CD4-positive, alpha-beta T cell treated with Interferon gamma for 1 hour (primary cell): ENCODE results near the gene PADI1.

Source experiments
- DNase-seq: peaks from one replicate; pipeline ENCODE4 v3.0.0-alpha.2; 2020

The PADI1 gene

DNA sequence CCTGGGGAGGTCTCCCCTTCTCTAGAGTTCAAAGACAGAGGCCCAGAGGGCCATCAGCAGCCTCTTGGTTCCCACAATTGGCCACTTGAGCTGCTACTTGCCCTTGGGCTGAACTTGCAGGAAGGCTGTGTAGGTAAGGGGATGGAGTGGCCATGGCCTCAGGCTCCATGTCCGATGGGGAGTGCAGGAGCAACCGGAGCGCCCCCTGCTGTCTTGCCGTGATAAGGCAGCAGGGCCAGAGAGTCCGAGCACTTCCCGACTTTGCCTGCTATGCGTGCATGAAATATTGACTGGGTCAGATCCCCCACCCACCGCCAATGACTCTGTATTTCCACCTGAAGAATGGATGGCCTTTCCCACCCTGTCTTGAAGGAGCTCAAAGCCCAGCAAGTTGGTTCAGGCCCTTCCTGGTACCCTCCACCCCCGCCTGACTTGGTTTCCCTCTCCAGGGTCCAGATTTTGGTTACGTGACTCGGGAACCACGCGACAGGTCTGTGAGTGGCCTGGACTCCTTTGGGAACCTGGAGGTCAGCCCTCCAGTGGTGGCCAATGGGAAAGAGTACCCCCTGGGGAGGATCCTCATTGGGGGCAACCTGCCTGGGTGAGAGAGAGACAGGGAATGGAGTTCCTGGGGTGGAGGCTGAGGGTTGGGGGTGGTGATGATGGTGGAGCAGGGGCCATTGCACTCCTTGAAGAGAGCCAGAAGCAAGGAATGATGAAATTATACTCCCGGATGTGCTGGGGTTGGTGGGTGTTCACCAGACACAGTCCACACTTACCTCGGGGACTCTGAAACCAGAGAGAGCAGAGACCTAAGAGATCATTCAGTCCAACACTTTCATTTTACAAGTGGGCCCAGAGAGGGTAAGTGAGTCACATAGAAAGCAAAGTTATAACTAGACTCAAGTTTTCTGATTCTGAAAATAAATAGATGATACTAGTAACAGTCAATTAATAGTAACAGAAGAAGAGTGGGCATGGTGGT, 69.5 kb downstream of the PADI1 start:
- no peak for DNase-seq

DNA sequence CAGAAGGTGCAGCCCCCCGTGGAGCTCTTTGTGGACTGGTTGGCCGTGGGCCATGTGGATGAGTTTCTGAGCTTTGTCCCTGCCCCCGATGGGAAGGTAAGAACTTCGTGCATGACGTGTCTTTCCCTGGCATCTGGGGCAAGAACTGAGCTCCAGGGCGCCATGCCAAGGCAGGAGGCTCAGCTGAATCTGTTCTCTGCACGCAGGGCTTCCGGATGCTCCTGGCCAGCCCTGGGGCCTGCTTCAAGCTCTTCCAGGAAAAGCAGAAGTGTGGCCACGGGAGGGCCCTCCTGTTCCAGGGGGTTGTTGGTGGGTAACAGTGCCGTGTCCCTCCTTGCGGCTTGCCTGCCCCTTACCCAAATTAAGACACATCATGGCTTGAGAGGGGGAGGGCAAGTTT, 71.6 kb downstream of the PADI1 start:
- peak; percentile 14 for DNase-seq

- DNase-seq: no peak
Observed at GRCh38 chr1:17277511-17278159, 72.7 kb downstream of the PADI1 start.

- DNase-seq: no peak
Observed at GRCh38 chr1:17278996-17279830, 74.3 kb downstream of the PADI1 start.

DNA sequence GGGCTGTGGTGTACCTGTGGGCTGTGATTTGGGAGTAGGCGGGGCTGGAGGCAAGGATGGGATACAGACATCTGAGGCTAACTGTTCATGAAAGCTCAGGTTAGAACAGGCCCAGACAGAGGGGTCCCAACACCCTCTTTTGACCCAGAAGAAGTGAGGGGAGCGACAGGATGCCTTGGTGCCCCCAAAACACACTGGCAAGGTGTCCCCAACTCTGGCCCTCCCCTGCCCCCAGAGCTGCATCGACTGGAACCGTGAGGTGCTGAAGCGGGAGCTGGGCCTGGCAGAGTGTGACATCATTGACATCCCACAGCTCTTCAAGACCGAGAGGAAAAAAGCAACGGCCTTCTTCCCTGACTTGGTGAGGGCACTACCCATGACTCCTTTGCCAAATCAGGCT, 75.5 kb downstream of the PADI1 start:
- no peak for DNase-seq

- no peak for DNase-seq
Observed at GRCh38 chr1:17280894-17281293, 76.0 kb downstream of the PADI1 start.

- DNase-seq: peak; percentile 37
Observed at GRCh38 chr1:17281775-17282181, 76.8 kb downstream of the PADI1 start.

DNA sequence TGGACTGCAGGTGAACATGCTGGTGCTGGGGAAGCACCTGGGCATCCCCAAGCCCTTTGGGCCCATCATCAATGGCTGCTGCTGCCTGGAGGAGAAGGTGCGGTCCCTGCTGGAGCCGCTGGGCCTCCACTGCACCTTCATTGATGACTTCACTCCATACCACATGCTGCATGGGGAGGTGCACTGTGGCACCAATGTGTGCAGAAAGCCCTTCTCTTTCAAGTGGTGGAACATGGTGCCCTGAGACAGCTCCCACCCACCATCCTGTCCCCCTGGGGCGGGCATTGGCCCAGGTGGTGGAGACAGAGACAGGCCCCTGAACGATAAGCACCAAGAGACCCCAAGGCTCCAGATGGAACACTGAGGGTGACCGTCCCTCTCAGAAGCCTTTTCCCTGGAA, 77.9 kb downstream of the PADI1 start:
- DNase-seq: no peak

GRCh38 chr1:17286646-17287045, 81.7 kb downstream of the PADI1 start:
- no peak for DNase-seq

DNA sequence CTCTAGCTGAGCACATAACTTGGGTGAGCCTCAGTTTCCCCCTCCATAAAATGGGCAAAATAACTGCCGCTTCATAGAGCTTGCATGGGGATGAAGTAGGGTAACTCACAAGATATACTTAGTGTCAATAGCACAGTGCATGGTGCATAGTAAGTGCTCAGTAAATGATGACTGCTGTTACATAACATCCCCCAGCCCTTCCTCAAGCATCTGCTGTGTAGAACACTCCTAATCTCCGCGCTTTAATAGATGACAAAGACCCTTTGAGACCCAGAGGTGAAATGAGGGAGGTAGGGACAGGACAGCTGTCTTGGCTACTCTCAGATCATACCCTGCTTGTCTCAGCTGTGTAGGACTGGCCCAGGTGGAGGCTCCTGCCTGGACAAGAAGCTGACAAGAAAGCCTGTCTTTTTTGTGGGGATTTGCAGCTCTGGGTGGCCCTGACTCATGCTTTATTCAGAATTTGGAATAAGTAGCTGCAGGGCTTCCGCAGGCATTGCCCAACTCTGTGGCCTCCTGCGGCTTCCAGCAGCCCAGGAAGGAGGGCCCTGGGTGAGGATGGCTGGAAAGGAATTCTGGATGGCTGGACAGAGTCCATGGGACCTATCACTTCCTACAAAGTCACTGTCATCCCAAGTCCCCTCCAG, 82.3 kb downstream of the PADI1 start:
- DNase-seq: no peak

DNA sequence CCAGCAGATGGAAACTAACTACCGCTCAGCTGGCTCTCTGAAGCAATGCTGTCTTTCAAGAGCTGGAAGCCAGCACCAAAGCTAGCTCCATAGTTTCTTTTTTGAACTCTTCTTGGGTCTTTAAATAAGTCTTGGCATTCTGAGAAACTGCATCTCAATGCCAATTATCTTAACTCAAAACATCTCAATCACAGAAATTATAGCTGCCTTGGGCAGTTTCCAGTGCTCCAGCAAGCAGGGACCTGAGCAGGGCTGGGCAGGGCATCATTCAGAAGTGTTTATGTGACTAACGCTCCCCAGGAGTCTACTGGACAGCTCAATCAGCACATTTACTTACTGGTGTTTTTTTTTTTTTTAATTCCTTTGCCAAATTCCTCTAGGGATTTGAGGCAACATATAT, 84.8 kb downstream of the PADI1 start:
- no peak for DNase-seq

DNA sequence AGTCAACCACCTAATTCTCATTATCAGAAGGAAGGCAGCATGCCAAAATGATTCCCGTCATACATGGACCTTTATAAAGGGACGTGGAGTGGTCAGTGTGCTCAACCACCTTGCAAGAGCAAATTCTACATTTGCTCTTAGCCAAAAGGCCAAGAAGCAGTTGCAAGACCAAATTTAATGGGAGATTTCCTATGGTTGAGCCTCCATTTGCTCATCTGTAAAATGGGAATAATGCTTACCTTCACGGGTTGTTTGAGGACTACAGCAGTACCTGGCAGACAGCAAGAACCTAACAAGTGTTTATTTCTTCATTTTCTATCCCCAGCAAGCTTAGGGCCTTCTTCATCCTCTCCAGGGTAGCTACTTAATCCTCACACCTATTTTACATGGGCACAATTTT, 85.6 kb downstream of the PADI1 start:
- DNase-seq: no peak

DNA sequence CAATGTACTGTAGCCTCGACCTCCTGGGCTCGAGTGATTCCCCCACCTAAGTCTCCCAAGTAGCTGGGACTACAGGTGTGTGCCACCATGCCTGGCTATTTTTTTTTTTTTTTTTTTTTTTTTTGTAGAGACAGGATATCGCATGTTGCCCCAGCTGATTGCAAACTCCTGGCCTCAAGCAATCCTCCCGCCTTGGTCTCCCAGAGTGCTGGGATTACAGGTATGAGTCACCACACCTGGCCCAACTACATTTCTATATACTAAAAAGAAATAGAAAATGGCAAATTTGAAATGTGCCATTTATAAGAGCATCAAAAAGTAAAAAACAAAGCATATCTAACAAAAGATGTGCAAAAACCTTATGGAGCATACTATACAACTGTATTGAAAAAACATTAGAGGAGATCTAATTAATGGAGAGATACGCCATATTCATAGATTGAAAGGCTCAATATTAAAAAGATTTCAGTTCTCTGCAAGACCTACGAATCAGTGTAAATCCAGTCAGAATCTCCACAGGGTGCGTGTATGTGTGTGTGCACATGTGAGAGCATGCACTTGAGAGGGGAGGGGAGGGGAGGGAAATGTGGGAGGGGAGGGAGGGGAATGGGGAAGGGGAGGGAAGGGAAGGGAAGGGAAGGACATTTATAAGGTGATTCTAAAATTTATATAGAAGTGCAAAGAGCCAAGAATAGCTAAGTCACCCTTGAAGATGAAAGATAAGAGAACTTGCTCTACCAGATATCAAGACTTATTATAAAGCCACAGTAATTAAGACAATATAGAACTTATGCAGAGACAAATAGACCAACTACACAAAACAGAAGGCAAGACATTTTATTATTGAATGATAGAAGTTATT, 87.6 kb downstream of the PADI1 start:
- DNase-seq: no peak

- DNase-seq: no peak
Observed at GRCh38 chr1:17293681-17294425, 88.9 kb downstream of the PADI1 start.

GRCh38 chr1:17295292-17295691, 90.4 kb downstream of the PADI1 start:
- DNase-seq: no peak
